Stimulated activated CD8-positive, alpha-beta memory T cell treated with anti-CD3 and anti-CD28 coated beads, Interleukin-4, amount 100 ng/mL, for 4 hours (primary cell): ENCODE measurements around the gene TADA2B.

ENCODE experiments used
- DNase-seq, 2 donors: peaks; one replicate each; pipeline ENCODE4 v3.0.0-alpha.2; 2020; ENCODE audit warnings: low read depth in 2 of 2, low spot score in 1 of 2

The TADA2B gene

DNA sequence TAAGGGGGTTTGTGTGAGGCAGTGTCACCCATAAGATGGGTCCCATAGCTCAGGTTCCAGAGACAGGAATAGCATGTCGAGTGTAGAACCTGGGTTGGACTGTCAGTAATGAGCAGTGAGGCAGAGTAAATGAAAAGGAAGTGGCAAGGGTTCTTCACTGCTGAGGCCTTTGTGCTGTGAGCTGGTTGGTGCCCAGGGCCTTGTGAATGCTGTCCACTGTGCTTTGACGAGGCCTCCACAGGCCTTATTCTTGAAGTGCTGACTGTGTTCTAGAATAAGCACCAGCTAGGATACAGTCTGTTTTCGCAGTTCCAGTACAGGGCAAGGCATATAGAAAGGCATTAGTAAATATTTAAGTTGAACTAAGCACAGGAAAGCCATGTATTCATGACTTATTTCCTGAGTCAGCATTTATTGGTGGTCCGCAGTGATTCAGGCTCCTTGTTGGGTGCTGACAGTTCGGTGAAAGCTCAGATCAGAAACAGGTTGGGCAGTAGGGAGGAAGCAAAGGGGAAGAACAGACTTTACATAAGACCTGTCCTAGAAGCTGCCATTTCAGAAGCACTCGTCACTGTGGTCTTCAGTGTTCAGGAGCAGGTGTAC lies 25.6 kb upstream of the TADA2B start:
- no peak for DNase-seq

DNA sequence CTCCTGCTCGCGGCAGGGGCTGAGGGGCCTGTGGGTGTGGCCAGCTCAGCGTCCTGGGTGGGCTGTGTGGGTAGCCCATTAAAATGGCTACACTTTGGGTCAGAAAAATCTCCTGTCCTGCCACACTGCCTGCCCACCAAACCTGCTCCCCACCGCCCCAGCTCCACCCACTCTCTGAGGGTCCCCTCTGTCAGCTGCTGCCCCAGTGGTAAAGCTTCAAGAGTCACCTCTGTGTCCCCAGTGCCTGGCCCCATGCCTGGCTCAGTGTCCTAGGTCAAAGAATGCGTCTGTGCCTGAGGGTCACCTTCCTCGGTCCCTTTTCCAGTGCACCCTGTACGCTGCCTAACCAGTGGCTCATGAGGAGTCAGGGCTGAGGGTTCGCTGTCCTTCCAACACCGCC lies 24.9 kb upstream of the TADA2B start:
- DNase-seq = no peak

DNA sequence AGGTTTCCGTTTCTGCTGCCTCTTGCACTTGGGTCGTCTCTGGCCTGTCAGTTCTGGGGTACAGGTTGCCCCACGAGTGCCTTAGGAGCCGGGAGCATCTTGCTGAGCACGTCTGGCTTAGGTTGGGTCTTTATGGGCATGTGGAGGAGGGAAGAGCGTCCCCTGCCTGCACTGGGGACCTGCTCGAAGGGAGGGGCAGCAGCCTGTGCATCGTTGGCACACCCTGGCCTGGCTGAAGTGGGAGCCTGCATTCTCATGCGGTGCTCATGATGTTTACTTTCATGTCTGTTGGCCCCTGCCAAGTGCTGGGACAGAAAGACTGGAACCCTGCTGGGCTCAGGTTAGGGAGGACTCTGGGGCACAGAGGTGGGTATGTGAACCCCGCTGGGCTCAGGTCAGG lies 23.8 kb upstream of the TADA2B start:
- no peak for DNase-seq

DNA sequence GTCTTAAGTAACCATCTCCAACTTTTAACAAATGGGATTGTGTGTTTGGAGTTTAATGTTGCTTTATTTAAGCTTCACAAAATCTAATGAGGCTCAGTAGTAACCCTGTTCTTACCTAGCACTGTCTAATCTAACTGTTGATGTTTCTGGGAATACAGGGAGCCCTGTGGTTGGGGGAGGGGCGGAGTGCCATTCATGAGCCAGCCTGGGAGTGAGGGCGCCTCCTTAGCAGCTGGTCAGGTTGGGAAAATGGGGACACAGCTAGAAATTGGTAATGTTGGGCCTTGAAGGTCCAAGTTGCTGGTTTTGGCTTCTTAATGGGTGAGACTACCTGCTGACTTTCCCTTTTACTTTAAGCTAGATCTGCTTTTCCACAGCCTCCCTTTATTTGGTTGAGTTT lies 22.9 kb upstream of the TADA2B start:
- DNase-seq = no peak

DNA sequence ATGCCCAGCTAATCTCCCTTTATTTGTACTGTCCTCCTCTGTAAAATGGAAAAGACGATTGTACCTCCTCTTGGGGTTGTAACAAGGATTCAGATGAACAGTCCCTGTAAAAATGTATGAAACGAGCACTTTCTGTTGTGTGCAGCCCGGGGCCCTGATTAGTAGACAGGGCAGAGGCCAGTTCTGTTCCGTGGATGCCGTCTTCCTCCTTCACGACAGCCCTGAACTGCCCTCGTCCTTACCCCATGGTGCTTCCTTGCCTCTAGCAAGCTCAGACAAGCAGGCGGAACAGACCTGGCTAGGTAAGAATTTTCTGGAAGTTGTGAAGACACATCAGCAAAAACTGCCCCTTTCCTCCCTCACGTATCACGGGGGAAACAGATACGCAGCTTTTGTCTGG lies 22.3 kb upstream of the TADA2B start:
- no peak for DNase-seq

DNA sequence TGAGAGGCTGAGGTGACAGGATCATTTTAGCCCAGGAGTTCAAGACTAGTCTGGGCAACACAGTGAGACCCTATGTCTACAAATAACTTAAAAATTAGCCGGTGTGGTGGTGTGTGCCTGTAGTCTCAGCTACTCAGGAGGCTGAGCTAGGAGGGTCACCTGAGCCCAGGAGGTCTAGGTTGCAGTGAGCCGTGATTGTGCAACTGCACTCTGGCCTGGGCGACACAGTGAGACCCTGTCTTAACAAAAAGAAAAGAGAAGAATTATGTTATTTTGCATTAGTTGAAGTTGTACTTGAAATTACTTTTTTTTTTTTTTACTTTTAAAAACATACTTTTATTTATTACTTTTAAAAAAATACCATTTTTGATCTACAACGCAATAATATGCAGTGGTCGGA lies 21.8 kb upstream of the TADA2B start:
- DNase-seq = no peak

DNA sequence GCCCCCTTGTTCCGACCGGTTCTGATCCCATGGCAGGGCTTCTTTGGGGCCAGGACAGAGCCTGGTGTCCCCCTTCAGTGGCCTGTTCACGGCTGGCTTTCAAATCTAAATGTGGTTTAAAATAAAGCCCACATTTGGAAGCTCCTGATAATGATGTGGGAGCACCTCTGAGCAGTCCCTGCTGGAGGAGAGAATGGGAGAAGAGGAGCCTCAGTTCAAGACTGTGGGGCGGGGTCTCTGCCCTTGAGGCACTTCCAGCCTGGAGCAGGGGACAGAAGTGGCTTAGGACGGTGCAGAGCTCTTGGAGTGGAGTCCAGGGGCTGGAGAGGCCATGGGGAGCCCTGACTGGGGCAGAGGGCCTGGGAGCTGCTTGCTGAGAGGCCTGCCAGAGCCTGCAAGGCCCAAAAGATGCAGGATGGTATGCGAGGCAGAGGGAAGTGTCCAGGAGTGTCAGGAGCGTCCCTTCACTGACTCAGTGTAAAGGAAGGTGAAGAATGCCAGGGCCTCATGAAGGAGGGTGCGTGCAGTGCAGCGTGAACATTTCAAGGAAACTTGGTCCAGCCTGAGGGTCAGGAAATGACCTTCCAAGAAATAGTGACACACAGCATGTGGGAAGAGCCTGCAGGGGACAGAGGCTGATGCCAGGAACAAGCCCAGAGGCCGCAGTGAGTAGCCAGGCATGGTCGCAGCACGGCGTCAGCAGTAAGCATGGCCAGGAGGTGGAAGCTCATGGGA lies 21.1 kb upstream of the TADA2B start:
- no peak for DNase-seq

DNA sequence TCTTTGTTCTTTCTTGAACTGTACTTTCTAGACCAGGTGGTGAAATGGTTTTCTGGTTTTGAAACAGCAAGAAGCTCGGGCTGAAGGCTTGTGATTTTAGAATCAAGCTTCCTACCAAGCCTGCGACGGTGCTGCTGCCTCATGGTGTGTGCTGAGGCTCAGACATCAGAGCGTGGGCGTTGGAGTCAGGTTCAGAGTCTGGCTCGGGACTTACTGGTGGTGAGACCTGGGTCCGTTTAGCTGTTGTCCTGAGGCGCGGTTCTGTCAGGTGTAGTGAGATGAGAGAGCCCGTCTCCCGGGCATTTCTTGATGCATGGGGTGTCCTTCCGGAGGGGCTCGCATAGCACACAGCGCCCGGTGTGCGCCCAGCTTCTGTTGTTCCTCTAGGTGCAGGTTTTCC lies 19.7 kb upstream of the TADA2B start:
- DNase-seq = no peak

DNA sequence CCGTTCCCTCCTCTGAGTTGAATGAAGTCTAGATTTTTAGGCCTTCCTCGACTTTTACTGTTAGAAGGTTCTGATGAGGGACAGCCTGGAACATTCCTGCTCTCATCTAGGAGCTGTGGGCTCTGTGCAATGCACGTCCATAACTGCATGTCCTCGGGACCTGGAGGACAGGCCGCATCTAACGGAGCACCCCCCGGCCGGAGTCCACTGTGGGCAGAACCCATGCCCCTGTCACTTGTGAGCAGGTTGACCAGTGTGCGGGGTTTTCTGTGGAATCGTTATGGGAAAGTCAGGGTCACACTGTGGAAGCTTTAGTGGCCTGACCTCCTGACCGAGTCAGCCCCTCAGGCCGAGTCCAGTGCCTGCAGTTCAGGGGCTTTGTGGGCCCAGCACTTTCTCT lies 19.3 kb upstream of the TADA2B start:
- no peak for DNase-seq

DNA sequence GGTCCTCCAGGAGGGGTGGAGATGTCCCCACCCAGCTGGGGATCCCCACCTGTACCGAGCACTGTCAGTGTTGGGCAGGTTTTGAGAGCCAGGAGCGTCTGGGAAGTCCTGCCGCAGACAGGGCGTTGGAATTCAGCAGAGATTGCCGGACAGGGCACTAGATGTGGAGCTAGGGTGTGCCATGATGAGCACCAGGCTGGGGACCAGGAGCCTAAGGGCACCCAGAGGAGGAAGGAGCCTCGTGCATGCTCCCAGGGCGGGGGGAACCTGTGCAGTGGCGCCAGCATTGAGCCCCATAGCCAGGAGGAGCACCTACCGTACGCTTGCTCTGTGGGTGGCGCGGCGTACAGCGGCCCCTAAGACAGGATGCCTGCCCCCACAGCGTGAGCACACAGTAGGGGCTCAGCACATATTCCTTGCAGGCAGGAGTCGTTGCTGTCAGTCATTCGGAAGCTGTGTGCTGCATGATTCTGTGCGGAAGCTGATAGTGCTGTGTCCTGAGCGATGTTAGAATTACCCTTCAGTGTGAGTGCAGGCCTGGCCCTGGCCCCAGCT lies 18.8 kb upstream of the TADA2B start:
- no peak for DNase-seq

DNA sequence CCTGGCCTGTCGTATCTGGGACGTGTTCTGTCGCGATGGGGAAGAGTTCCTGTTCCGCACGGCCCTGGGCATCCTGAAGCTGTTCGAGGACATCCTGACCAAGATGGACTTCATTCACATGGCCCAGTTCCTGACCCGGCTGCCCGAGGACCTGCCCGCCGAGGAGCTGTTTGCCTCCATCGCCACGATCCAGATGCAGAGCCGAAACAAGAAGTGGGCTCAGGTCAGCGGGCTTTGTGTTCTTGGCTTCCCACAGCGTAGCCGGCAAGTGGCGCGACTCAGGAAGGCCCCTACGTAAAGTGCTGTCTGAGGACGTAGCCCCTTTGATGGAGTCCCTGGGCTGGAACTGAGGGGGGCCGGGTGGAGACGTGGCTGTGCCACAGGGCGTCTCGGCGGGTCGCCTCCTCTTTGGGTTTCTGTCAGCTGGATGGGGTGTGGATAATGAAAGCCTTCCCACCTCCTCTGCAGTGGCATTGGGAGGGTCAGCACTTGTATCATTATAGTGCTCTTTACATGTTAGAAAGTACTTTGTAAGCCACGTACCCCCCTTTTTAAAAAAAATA lies 18.1 kb upstream of the TADA2B start:
- no peak for DNase-seq

DNA sequence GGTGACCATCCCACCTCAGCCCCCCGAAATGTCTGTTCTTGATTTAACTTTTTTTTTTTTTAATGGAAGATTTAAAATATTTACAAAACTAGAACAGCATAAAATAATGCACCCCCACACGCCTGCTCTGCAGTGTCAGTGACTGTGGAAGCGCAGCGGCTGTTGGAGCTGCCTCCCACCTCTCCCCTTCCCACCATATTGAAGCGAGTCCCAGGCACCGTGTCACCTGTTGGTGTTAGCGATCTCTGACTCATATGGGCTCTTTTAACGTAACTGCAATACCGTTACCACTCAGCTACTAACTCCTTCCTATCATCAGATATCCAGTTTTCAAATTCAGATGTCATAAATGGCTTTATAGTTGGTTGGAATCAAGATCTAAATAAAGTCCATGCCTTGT lies 17.1 kb upstream of the TADA2B start:
- no peak for DNase-seq

DNA sequence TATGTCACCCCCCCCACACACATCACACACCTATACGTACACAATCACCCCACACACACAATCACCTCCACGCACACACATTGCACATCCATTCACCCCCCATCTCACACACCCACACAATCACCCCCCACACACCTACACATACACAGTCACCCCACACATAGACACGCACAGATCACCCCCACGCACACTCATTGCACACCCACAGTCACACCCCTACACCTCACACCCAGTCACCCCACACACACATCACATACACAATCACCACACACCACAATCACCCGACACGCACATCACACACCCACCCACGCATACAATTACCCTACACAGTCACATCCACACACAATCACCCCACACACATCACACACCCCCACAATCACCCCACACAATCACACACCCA lies 15.9 kb upstream of the TADA2B start:
- DNase-seq = no peak

DNA sequence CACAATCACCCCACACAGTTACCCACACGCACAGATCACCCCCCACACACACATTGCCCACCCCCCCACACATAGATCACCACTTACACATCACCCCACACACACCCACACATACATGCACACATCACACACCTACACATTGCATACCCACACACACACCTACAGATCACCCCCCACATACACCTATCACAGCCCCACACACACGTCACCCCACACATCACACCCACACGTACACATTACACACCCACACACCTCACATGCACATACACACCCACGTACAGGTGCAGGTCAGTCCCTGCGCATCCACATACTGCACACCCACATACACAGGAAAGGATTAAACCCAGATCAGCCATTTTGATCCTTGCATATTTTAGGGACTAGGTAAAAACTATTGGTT lies 15.3 kb upstream of the TADA2B start:
- no peak for DNase-seq

DNA sequence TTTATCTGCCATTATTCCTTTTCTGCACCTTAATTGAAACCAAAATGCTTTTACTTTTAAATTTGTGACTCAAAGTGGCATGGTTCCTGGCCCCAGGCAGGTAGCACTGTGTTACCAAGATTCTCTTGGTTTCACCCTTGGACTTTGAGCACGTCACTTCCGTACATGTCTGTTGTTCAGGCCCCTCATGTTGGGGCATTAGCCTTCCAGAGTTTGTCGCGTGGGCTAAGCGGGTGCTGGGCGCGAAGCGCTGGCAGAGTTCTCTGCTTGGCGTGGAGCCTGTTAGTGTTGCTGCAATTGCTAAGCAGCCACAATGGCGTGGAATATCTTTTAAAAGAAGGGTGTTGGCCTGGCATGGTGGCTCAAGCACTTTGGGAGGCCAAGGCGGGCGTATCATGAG lies 14.0 kb upstream of the TADA2B start:
- DNase-seq = no peak

DNA sequence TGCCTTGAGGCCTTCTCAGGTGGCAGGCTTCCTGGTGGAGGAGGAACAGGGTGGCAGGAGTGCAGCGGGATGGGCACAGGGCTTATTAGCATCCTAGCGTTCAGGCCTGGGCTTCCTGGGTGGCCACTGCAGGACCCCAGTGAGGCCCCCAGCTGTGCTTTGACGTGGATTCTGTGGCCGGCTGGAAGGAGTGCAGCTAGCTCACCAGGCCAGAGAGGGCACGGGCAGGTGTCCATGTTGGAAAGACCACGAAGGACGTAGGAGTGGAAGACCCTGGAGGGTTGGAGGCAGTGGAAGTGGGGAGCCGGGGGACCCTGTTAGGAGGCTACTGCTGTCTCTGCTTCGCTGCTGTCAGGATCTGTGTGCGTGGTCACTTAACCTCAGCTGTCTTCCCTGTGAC lies 13.3 kb upstream of the TADA2B start:
- no peak for DNase-seq

DNA sequence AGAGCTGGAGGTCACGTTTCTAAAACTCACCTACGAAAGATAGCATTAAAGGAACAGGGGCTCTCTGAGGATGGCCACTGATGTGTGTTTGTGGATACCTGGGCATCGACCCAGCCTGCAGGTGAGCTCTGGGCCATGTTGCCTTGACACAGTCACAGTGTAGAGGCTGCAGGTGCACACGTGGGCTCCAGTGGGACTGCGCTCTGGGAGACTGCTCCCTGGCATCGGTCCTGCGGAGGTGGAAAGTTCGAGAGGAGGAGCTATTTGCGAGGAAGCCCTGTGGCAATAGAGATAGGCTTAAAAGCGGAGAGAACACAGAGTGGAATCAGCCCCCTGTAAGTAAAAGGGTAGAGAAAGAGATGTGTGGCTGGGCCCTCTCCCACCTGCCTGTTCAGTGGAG lies 12.3 kb upstream of the TADA2B start:
- no peak for DNase-seq

DNA sequence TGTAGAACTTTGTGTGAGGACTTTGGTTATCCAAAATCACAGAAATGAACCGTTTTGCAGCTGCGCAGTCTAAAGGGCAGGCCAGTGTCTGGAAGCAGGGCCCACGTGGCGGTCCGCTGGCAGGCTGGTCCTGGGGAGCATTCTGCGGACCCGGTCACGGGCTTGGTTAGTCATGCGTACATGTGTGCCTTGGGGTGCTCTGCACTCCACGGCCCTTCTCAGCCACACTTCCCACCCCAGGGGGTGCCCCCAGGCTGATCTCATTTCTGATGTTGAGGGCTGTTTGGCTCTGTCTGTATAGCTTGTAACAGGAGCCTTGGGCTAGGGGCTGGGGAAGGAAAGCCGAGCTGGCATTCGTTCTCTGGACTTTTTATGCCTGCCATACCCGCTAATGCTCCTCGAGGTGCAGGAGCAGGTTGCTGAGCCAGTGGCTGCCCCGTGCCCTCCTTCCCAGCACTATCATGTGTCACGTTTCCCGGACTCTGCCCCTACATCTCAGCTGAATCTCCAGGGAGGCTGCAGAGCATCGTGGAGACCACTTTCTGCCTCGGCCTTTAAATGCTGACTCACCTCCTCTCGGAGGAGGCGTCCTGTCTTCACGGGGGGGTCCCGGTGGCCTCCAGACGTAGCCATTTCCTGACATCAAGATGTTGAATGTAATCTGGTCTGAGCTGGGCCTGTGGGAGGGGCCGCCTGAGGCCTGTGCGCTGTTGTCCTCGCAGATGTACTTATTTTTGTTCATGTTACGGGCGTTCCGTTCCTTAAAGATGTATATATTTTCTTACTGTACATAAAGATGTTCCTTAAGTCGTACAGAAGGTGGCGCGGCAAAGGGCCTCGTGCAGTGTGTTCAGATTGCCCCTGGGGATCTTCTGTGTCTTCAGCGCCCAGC lies 11.4 kb upstream of the TADA2B start:
- DNase-seq = no peak

DNA sequence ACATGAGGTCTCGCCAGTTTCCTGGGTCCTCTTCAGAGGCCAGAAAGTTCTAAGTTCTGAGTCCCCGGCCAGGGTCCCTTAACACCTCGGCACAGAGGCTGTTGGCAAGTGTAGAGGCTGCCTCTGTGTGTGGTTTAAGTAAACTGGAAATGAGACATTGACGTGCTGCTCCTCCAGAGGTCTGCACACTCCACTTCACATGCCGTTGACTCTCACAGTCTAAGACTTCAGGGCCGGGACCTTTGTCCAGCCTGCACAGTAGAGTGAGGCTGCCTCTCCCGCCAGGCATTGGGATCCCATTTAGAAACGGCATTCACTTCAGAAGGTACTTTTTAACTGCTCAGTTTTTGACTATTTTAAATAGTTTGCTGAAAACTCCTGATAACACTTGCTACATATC lies 10.6 kb upstream of the TADA2B start:
- DNase-seq = no peak

DNA sequence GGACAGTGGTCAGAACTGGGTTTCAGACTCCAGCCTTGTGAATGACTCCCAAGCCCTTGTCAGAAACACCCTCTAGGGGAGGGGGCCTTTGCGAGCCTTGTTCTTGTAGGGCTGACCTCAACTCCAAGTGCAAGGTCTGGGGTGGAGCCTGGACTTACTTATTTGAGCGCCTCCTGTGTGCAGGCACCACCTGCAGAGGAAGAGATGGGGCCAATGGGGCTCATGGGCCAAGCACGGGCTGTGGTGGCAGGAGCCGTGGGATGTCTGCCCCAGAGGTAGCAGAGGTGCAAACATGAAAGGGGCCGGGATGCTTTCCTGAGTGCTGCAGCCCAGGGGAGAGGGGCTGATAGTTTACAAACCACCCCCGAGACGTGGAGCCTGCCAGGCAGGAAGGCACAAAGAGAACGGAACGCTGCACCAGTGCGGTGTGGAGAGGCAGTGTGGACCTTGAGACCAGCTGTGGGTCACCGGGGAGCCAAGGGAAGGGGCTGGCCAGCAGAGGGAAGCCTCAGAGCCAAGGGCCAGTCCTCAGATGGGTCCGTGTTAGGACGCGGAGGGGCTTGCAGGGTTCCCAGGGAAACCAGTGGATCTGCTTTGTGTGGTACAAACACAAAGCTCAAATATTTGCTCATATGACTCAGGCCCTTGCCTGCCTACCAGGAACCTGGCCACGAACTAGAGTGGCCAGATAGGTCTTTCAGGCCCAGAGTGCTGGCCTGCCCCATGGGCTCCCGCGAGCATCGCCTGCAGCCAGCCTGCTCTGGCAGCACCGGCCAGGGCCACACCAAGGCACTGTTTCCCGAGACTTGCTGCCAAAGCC lies 8.7 kb upstream of the TADA2B start:
- no peak for DNase-seq

DNA sequence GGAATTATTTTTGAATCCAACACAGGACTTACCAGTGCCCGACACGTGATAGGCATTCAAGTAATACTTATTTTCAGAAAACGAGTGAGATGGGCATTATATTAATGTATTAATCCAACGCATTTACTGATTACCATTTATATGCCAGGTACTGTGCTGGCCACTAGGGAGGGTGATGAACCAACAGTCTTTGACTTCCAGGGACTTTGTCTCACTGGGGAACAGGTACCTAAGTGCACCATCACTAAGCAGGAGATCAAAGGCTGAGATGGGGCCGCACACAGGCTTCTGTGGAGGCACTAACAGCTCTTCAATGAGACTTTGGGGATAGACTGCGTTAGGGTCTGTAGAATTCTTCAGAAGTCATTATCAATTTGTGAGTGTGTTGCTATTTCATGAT lies 5.7 kb upstream of the TADA2B start:
- DNase-seq = no peak
